Stomach smooth muscle (tissue), 2 donors: ENCODE measurements around the gene SPRR5.

Experiments
- H3K27ac ChIP-seq: one replicate; pipeline ENCODE4 v1.7.0; 2013; ENCODE audit warnings: mild to moderate bottlenecking, low read length, inconsistent platforms
- H3K27me3 ChIP-seq, 2 donors: one replicate each; pipeline ENCODE4 v1.7.0; 2013; ENCODE audit warnings: low read length in 2 of 2; ENCODE audit not compliant: insufficient read depth in 2 of 2, control insufficient read depth in 1 of 2
- H3K36me3 ChIP-seq, 2 donors: one replicate each; pipeline ENCODE4 v1.7.0; 2013; ENCODE audit warnings: low read length in 2 of 2; ENCODE audit not compliant: control insufficient read depth in 2 of 2, insufficient read depth in 2 of 2
- H3K4me1 ChIP-seq: one replicate; pipeline ENCODE4 v1.7.0; 2013; ENCODE audit warnings: low read length; ENCODE audit not compliant: control insufficient read depth, insufficient read depth
- H3K4me3 ChIP-seq, 2 donors: one replicate each; pipeline ENCODE4 v1.7.0; 2013; ENCODE audit warnings: low read length in 2 of 2
- H3K9ac ChIP-seq, 2 donors: one replicate each; pipeline ENCODE4 v1.7.0; 2013; ENCODE audit warnings: low read length in 2 of 2, mild to moderate bottlenecking in 1 of 2
- H3K9me3 ChIP-seq, 2 donors: one replicate each; pipeline ENCODE4 v1.7.0; 2013; ENCODE audit warnings: low read length in 2 of 2; ENCODE audit not compliant: control insufficient read depth in 2 of 2
- donor health status: healthy.
- donor health status: Pancreatic carcinoma.

SPRR5 gene

GRCh38 chr1:152912900-152913299, 34.1 kb upstream of the SPRR5 start:
- Histone ChIP-seq H3K4me3 (no peak overlapping the region), H3K9ac (no peak overlapping the region), H3K36me3 (no peaks in the 10 kb centered on the region), H3K9me3 (no peaks in the 10 kb centered on the region), H3K27me3 (peaks cover 3 to 6% of the 10 kb centered on the region in 2 donors), H3K27ac (no peak overlapping the region), H3K4me1 (no peaks in the 10 kb centered on the region)

- Histone ChIP-seq H3K9me3 (no peaks in the 10 kb centered on the region), H3K4me3 (no peak overlapping the region), H3K9ac (no peak overlapping the region), H3K27ac (no peak overlapping the region), H3K36me3 (no peaks in the 10 kb centered on the region), H3K27me3 (no peaks in the 10 kb centered on the region), H3K4me1 (no peaks in the 10 kb centered on the region)
Observed at GRCh38 chr1:152917794-152918193, 29.2 kb upstream of the SPRR5 start.

GRCh38 chr1:152919071-152919470, 27.9 kb upstream of the SPRR5 start:
- Histone ChIP-seq H3K36me3 (no peaks in the 10 kb centered on the region), H3K4me3 (no peak overlapping the region), H3K27ac (no peak overlapping the region), H3K9ac (no peak overlapping the region), H3K27me3 (no peaks in the 10 kb centered on the region), H3K9me3 (no peaks in the 10 kb centered on the region), H3K4me1 (no peaks in the 10 kb centered on the region)

- H3K9me3 ChIP-seq, result peaks cover 2 to 3% of the 10 kb centered on the region in 2 donors
- no peaks in the 10 kb centered on the region for H3K27me3 ChIP-seq
- no peak overlapping the region for H3K9ac ChIP-seq
- H3K4me3 ChIP-seq, result no peak overlapping the region
- no peak overlapping the region for H3K27ac ChIP-seq
- H3K4me1 ChIP-seq, result no peaks in the 10 kb centered on the region
- no peaks in the 10 kb centered on the region for H3K36me3 ChIP-seq
Observed at GRCh38 chr1:152924191-152924590, 22.8 kb upstream of the SPRR5 start.

GRCh38 chr1:152926091-152926490, 20.9 kb upstream of the SPRR5 start:
- H3K4me1 ChIP-seq, result no peaks in the 10 kb centered on the region
- H3K27me3 ChIP-seq, result no peaks in the 10 kb centered on the region
- H3K36me3 ChIP-seq, result no peaks in the 10 kb centered on the region
- peaks cover 2 to 3% of the 10 kb centered on the region in 2 donors for H3K9me3 ChIP-seq
- no peak overlapping the region for H3K27ac ChIP-seq
- no peak overlapping the region for H3K9ac ChIP-seq
- no peak overlapping the region for H3K4me3 ChIP-seq

- Histone ChIP-seq H3K4me3 (no peak overlapping the region), H3K27ac (no peak overlapping the region), H3K36me3 (no peaks in the 10 kb centered on the region), H3K9me3 (peaks cover 2 to 3% of the 10 kb centered on the region in 2 donors), H3K9ac (no peak overlapping the region), H3K27me3 (no peaks in the 10 kb centered on the region), H3K4me1 (no peaks in the 10 kb centered on the region)
Observed at GRCh38 chr1:152928671-152929070, 18.3 kb upstream of the SPRR5 start.

- H3K9me3 ChIP-seq, result peaks cover 0 to 2% of the 10 kb centered on the region in 2 donors
- no peaks in the 10 kb centered on the region for H3K4me1 ChIP-seq
- H3K9ac ChIP-seq, result no peak overlapping the region
- H3K4me3 ChIP-seq, result no peak overlapping the region
- H3K36me3 ChIP-seq, result no peaks in the 10 kb centered on the region
- H3K27me3 ChIP-seq, result no peaks in the 10 kb centered on the region
- no peak overlapping the region for H3K27ac ChIP-seq
Observed at GRCh38 chr1:152932170-152932811, 14.7 kb upstream of the SPRR5 start.

GRCh38 chr1:152933196-152933595, 13.8 kb upstream of the SPRR5 start:
- H3K27me3 ChIP-seq, result no peaks in the 10 kb centered on the region
- H3K27ac ChIP-seq, result no peak overlapping the region
- H3K9me3 ChIP-seq, result peaks cover 0 to 2% of the 10 kb centered on the region in 2 donors
- H3K4me3 ChIP-seq, result no peak overlapping the region
- no peak overlapping the region for H3K9ac ChIP-seq
- H3K36me3 ChIP-seq, result no peaks in the 10 kb centered on the region
- no peaks in the 10 kb centered on the region for H3K4me1 ChIP-seq

GRCh38 chr1:152940614-152941013, 6.4 kb upstream of the SPRR5 start:
- no peaks in the 10 kb centered on the region for H3K4me1 ChIP-seq
- H3K36me3 ChIP-seq, result no peaks in the 10 kb centered on the region
- no peak overlapping the region for H3K27ac ChIP-seq
- no peak overlapping the region for H3K4me3 ChIP-seq
- H3K9me3 ChIP-seq, result no peaks in the 10 kb centered on the region
- H3K9ac ChIP-seq, result no peak overlapping the region
- no peaks in the 10 kb centered on the region for H3K27me3 ChIP-seq

GRCh38 chr1:152941037-152941711, 5.8 kb upstream of the SPRR5 start:
- H3K27ac ChIP-seq, result no peak overlapping the region
- no peaks in the 10 kb centered on the region for H3K27me3 ChIP-seq
- H3K36me3 ChIP-seq, result no peaks in the 10 kb centered on the region
- no peaks in the 10 kb centered on the region for H3K4me1 ChIP-seq
- no peak overlapping the region for H3K4me3 ChIP-seq
- H3K9ac ChIP-seq, result no peak overlapping the region
- no peaks in the 10 kb centered on the region for H3K9me3 ChIP-seq

GRCh38 chr1:152942161-152942560, 4.8 kb upstream of the SPRR5 start:
- H3K9ac ChIP-seq, result no peak overlapping the region
- H3K27ac ChIP-seq, result no peak overlapping the region
- H3K36me3 ChIP-seq, result no peaks in the 10 kb centered on the region
- no peak overlapping the region for H3K4me3 ChIP-seq
- H3K9me3 ChIP-seq, result no peaks in the 10 kb centered on the region
- no peaks in the 10 kb centered on the region for H3K27me3 ChIP-seq
- no peaks in the 10 kb centered on the region for H3K4me1 ChIP-seq
